Activated naive CD4-positive, alpha-beta T cell treated with anti-CD3 and anti-CD28 coated beads for 36 hours (primary cell): ENCODE data around the gene NNMT. TPM values are rescaled to one million over a fixed set of nuclear protein-coding genes. Genes with fewer than 3 reads are reported as not detected.

ENCODE experiments used
- total RNA-seq, 2 experiments: library from RNA; stranded (reverse); gene quantifications; one replicate each; pipeline ENCODE4 v1.2.3, GENCODE V29; 2021

NNMT gene
- total RNA-seq, 2 experiments from 2014 or later = not detected

Other genes starting within 250 kb of the NNMT start
- gene ZBTB16, start 236.7 kb upstream of the NNMT start, total RNA-seq = 1 to 10 TPM; 1.5 to 2.3 TPM
- 1 to 10 TPM; 7.5 to 7.6 TPM for gene C11orf71, start 104.1 kb downstream of the NNMT start, total RNA-seq
- 10 to 100 TPM; 36.9 to 41.7 TPM for gene RBM7, start 104.3 kb downstream of the NNMT start, total RNA-seq
- 10 to 100 TPM; 51.1 to 51.4 TPM for gene REXO2, start 143.1 kb downstream of the NNMT start, total RNA-seq